K562 (cell line): ENCODE data around the gene H3-3A. TPM values are rescaled to one million over a fixed set of nuclear protein-coding genes. Genes with fewer than 3 reads are reported as not detected.

Source experiments
- HOXB6 ChIP-seq: fragments of 250-450 bp; sonication (Bioruptor Pico); IDR thresholded peaks from 2 replicates; pipeline ENCODE4 v1.5.1; 2022; ENCODE audit warnings: mild to moderate bottlenecking, borderline replicate concordance
- RFX7 ChIP-seq: fragments of 250-450 bp; sonication (Bioruptor Pico); IDR thresholded peaks from 2 replicates; pipeline ENCODE4 v1.5.1; 2021; ENCODE audit warnings: mild to moderate bottlenecking
- ZNF165 ChIP-seq: fragments of 250-450 bp; sonication (Bioruptor Pico); IDR thresholded peaks from 2 replicates; pipeline ENCODE4 v1.4.0; 2020; ENCODE audit warnings: borderline replicate concordance
- ZNF445 ChIP-seq: fragments of 250-450 bp; sonication (Bioruptor Pico); IDR thresholded peaks from 2 replicates; pipeline ENCODE4 v1.4.0; 2020; ENCODE audit warnings: low read depth, mild to moderate bottlenecking, moderate library complexity
- polyA plus RNA-seq, 8 experiments: library from polyadenylated mRNA; depleted of rRNA in 4 of 8; stranded (reverse) in 5 of 8; unstranded in 3 of 8; fragments of >200 nt; fragmentation: Nextera tagmentation in 2 of 8; fragmentation: Illumina TruSeq in 1 of 8; extraction: Ambion mirVana in 2 of 8; extraction: Trizol in 1 of 8; gene quantifications; 2 replicates each; pipeline versions ENCODE4 v1.2.1 to v1.2.3, GENCODE V29; 2011 to 2014; ENCODE audit warnings: inconsistent platforms in 1 of 8, missing spikeins in 1 of 8
- total RNA-seq, 7 experiments: library from RNA; depleted of rRNA in 6 of 7; stranded (reverse); fragments of >200 nt in 6 of 7; fragmentation: Illumina TruSeq in 2 of 7; extraction: Trizol in 2 of 7; gene quantifications; 2 replicates each; pipeline versions ENCODE4 v1.2.1 to v1.2.3, GENCODE V29; 2011 to 2021; ENCODE audit warnings: low replicate concordance in 1 of 7
- TF ChIP-seq, protein P1 (sequence below): IDR thresholded peaks from 2 replicates; pipeline ENCODE4 v1.6.1; 2011; ENCODE audit warnings: borderline replicate concordance, low read depth, mild to moderate bottlenecking, moderate library complexity, low read length; ENCODE audit not compliant: insufficient read depth, poor library complexity, severe bottlenecking
- TF ChIP-seq, protein P2 (sequence below): fragments of 450-650 bp; IDR thresholded peaks from 2 replicates; pipeline ENCODE4 v1.6.1; 2016
- TF ChIP-seq, protein P3 (sequence below): sonication (generic); formaldehyde crosslinking; IDR thresholded peaks from 2 replicates; pipeline ENCODE4 v1.8.1; 2022; ENCODE audit warnings: missing genetic modification reagents
- TF ChIP-seq, protein P4 (sequence below), 3 experiments: IDR thresholded peaks in 2 of 3; conservative IDR thresholded peaks in 1 of 3; 2 replicates each; pipeline ENCODE4 v1.5.1; 2011 to 2012; ENCODE audit warnings: low read length in 3 of 3, mild to moderate bottlenecking in 3 of 3, control low read depth in 2 of 3, improper control_type of control experiment in 1 of 3, inconsistent platforms in 1 of 3, low read depth in 1 of 3, mixed read lengths in 1 of 3, moderate library complexity in 1 of 3; ENCODE audit not compliant: insufficient read depth in 2 of 3
- TF ChIP-seq, protein P5 (sequence below), 2 experiments: fragments of 450-650 bp; formaldehyde crosslinking in 1 of 2; IDR thresholded peaks; 2 replicates each; pipeline versions ENCODE4 v1.4.0 to v1.6.1; 2014 to 2020; ENCODE audit warnings: mild to moderate bottlenecking in 2 of 2, borderline replicate concordance in 1 of 2, low read depth in 1 of 2

Gene H3-3A
- total and polyA plus RNA-seq, 9 of the 15 experiments (the other 6 are each of a cell fraction or from before 2014, with no cell fraction given) = 426 to 1,083 (median 591) TPM

DNA sequence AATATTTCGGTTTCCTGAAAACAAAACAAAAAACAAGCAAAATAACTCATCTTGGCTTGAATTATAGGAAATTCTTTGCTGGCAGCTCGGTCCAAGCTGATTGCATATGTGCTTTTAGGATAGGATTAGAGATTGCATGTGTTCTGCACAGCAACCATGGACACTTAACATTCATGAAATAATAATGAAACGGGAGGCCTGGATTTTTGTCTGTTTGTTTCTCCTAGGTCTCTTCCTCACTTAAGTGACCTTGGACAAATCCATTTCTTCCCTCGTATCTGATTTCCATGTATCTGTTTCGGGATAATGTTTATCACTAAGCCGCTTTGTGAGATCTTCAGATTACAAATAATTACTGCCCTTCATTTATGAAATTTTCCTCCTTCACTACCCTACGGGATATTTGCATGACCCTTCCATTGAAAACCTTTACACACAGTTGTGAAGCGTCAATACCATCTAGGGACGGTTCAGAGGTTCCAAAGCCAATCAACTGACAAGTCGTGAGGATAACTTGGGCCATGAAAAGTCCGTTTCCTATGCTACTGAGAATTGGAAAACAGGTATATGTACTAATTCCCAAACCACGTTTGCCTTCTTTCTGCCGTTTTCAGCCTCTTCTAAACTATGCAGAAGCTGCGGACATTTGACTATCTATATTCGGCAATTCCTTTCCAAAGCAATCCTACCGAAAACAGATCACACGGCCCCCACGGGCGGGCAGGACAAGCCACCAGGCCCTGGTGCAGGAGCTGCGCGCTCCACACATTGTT lies 1.3 kb upstream of the H3-3A start (continued):
- TF ChIP-seq, protein P1, sequence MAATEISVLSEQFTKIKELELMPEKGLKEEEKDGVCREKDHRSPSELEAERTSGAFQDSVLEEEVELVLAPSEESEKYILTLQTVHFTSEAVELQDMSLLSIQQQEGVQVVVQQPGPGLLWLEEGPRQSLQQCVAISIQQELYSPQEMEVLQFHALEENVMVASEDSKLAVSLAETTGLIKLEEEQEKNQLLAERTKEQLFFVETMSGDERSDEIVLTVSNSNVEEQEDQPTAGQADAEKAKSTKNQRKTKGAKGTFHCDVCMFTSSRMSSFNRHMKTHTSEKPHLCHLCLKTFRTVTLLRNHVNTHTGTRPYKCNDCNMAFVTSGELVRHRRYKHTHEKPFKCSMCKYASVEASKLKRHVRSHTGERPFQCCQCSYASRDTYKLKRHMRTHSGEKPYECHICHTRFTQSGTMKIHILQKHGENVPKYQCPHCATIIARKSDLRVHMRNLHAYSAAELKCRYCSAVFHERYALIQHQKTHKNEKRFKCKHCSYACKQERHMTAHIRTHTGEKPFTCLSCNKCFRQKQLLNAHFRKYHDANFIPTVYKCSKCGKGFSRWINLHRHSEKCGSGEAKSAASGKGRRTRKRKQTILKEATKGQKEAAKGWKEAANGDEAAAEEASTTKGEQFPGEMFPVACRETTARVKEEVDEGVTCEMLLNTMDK = no peak
- TF ChIP-seq, protein P2, sequence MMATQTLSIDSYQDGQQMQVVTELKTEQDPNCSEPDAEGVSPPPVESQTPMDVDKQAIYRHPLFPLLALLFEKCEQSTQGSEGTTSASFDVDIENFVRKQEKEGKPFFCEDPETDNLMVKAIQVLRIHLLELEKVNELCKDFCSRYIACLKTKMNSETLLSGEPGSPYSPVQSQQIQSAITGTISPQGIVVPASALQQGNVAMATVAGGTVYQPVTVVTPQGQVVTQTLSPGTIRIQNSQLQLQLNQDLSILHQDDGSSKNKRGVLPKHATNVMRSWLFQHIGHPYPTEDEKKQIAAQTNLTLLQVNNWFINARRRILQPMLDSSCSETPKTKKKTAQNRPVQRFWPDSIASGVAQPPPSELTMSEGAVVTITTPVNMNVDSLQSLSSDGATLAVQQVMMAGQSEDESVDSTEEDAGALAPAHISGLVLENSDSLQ = peak; percentile 60; the same call in 1 of the 2 replicates
- TF ChIP-seq ZNF165 (CRISPR knock-in tag) = 0 out of 2 replicates have a peak, but pooled peaks have one; percentile 34
- 0 out of 2 replicates have a peak, but pooled peaks have one; percentile 40 for TF ChIP-seq RFX7
- TF ChIP-seq, protein P3, sequence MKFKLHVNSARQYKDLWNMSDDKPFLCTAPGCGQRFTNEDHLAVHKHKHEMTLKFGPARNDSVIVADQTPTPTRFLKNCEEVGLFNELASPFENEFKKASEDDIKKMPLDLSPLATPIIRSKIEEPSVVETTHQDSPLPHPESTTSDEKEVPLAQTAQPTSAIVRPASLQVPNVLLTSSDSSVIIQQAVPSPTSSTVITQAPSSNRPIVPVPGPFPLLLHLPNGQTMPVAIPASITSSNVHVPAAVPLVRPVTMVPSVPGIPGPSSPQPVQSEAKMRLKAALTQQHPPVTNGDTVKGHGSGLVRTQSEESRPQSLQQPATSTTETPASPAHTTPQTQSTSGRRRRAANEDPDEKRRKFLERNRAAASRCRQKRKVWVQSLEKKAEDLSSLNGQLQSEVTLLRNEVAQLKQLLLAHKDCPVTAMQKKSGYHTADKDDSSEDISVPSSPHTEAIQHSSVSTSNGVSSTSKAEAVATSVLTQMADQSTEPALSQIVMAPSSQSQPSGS (CRISPR knock-in tag) = no peak
- TF ChIP-seq, protein P4, sequence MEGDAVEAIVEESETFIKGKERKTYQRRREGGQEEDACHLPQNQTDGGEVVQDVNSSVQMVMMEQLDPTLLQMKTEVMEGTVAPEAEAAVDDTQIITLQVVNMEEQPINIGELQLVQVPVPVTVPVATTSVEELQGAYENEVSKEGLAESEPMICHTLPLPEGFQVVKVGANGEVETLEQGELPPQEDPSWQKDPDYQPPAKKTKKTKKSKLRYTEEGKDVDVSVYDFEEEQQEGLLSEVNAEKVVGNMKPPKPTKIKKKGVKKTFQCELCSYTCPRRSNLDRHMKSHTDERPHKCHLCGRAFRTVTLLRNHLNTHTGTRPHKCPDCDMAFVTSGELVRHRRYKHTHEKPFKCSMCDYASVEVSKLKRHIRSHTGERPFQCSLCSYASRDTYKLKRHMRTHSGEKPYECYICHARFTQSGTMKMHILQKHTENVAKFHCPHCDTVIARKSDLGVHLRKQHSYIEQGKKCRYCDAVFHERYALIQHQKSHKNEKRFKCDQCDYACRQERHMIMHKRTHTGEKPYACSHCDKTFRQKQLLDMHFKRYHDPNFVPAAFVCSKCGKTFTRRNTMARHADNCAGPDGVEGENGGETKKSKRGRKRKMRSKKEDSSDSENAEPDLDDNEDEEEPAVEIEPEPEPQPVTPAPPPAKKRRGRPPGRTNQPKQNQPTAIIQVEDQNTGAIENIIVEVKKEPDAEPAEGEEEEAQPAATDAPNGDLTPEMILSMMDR (IDR thresholded peaks at IDR 0.05 in 2 of 3, conservative IDR thresholded peaks at IDR 0.05 in 1 of 3; ENCODE audit: insufficient read depth in 2 of 3, low read depth in 1 of 3, low read length in 3 of 3) = 0 out of 6 replicates have a peak, but pooled peaks of 1 of the 3 experiments have one; percentile 10
- TF ChIP-seq, protein P5, sequence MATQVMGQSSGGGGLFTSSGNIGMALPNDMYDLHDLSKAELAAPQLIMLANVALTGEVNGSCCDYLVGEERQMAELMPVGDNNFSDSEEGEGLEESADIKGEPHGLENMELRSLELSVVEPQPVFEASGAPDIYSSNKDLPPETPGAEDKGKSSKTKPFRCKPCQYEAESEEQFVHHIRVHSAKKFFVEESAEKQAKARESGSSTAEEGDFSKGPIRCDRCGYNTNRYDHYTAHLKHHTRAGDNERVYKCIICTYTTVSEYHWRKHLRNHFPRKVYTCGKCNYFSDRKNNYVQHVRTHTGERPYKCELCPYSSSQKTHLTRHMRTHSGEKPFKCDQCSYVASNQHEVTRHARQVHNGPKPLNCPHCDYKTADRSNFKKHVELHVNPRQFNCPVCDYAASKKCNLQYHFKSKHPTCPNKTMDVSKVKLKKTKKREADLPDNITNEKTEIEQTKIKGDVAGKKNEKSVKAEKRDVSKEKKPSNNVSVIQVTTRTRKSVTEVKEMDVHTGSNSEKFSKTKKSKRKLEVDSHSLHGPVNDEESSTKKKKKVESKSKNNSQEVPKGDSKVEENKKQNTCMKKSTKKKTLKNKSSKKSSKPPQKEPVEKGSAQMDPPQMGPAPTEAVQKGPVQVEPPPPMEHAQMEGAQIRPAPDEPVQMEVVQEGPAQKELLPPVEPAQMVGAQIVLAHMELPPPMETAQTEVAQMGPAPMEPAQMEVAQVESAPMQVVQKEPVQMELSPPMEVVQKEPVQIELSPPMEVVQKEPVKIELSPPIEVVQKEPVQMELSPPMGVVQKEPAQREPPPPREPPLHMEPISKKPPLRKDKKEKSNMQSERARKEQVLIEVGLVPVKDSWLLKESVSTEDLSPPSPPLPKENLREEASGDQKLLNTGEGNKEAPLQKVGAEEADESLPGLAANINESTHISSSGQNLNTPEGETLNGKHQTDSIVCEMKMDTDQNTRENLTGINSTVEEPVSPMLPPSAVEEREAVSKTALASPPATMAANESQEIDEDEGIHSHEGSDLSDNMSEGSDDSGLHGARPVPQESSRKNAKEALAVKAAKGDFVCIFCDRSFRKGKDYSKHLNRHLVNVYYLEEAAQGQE (IDR thresholded peaks at IDR 0.05; ENCODE audit: borderline replicate concordance) = no peak
- TF ChIP-seq, protein P5 (CRISPR knock-in tag; IDR thresholded peaks at IDR 0.05; ENCODE audit: low read depth) = no peak
- 0 out of 2 replicates have a peak, but pooled peaks have one; percentile 50 for TF ChIP-seq HOXB6 (CRISPR knock-in tag)
- 0 out of 2 replicates have a peak, but pooled peaks have one; percentile 34 for TF ChIP-seq ZNF445 (CRISPR knock-in tag)
